NCI-H2227 treated with DMSO at 0.1 percent for 48 hours (cell line): ENCODE measurements around the gene TJP3.
"Not testable (repeated sequence)": the region's sequence is repeated elsewhere in the genome, so short reads cannot be mapped to it uniquely, and the experiment has no call there.

Experiments used
- DNase-seq: peaks from one replicate; lab custom pipeline; 2025; lab: John Stamatoyannopoulos, UW

TJP3 gene

DNA sequence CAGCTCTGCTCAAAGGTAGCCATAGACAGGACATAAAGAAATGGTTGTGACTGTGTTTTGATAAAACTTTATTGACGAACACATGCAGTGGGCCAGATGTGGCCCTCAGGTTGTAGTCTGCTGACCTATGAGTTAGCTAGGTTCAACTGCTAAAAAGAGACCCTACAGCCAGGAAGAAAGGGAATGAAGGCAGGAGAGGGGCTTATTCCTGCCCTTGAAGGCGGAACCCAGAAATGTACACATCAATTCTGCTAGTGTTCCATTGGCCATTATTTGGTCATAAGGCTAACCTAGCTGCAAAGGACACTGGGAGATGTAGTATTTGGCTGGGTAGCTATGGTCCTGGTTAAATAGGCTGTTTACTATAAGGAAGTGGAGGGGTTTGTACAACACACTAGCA lies 35.3 kb downstream of the TJP3 start:
- DNase-seq, result no peak

DNA sequence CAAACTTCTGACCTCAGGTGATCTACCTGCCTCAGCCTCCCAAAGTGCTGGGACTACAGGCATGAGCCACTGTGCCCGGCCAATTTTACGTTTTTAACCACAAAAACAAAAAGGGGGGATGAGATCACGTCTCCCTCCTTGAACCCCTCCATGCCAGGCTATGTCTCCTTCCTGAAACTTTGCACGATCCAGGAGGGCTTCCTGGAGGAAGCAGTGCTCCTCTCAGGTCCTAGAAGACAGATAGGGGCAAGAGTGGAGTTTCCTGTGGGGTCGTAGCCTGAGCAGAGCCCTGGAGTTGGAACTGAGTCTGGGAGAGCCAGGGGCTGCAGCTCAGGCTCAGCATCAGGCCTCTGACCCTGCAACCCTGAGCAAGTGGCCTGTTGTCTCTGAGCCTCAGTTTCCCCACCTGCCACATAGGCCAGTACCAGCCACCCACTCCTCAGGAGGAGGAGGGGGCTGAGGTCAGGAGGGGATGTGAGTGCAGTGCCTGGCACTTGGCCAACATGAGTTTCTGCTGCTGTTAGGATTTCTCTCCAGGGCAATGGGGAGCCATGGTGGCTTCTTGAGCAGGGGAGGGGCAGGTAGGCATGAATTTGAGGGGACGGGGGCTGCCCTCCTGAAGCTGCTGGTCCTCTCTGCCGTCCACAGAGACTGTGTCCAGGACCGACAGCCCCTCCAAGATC lies 37.3 kb downstream of the TJP3 start:
- DNase-seq, result no peak

DNA sequence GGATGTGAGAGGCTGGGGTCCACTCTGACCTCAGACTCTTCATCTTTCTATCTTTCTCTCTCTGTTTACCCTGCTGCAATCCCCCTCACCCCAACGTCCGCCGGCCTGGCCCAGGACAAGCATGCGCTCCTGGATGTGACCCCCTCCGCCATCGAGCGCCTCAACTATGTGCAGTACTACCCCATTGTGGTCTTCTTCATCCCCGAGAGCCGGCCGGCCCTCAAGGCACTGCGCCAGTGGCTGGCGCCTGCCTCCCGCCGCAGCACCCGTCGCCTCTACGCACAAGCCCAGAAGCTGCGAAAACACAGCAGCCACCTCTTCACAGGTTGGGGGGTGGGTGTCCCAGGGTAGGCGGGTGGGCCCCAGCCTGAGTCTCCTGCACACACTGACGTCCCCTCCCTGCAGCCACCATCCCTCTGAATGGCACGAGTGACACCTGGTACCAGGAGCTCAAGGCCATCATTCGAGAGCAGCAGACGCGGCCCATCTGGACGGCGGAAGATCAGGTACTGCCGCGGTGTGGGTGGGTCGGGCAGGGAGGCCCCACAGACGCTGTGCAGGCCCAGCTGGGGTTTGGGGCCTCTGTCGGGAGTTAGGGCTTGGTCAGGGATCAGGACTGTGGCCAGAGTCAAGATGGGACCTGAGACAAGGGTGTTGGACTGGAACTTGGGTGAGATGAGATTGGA lies 38.3 kb downstream of the TJP3 start:
- no peak for DNase-seq

DNA sequence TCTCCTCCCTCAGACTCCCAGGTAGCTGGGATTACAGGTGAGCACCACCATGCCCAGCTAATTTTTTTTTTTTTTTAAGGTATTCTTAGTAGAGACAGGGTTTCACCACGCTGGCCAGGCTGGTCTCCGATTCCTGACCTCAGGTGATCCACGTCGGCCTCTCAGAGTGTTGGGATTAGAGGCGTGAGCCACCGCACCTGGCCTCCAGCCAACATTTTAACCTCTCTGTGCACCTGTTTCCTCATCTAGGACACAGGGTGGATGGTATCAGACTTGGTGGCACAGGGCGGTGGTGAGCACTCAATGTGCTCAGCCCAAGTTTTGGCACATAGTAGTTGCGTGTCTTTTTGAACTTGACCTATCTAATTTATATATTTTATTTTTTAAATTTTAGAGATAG lies 40.8 kb downstream of the TJP3 start:
- DNase-seq, result no peak

GRCh38 chr19:3750211-3750610 lies 42.0 kb downstream of the TJP3 start:
- no peak for DNase-seq

DNA sequence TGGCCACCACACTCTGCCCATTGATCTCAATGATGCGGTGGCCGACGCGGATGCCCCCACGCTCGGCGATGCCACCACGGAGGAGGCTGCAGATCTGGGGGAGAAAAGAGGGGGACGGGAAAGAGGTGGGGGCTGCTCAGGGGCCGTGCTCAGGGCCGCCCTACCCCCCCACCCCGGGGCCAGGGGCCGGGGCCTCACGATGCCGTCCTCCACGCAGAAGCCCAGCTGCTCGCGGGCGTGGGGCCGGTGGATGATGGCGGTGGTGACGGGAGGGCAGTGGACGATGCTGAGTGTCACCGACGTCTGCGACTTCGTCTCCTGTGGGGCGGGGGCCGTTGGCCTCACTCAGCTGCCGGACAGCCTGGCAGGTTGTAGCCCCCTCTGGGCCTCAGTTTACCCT lies 43.1 kb downstream of the TJP3 start:
- DNase-seq, result no peak

- DNase-seq, result no peak
Measured at GRCh38 chr19:3752492-3752891, 44.3 kb downstream of the TJP3 start.

- DNase-seq, result no peak
Measured at GRCh38 chr19:3753631-3754410, 45.6 kb downstream of the TJP3 start.

- not testable (repeated sequence) for DNase-seq
Measured at GRCh38 chr19:3757705-3758104, 49.5 kb downstream of the TJP3 start.

GRCh38 chr19:3758297-3758696 lies 50.1 kb downstream of the TJP3 start:
- DNase-seq, result not testable (repeated sequence)

DNA sequence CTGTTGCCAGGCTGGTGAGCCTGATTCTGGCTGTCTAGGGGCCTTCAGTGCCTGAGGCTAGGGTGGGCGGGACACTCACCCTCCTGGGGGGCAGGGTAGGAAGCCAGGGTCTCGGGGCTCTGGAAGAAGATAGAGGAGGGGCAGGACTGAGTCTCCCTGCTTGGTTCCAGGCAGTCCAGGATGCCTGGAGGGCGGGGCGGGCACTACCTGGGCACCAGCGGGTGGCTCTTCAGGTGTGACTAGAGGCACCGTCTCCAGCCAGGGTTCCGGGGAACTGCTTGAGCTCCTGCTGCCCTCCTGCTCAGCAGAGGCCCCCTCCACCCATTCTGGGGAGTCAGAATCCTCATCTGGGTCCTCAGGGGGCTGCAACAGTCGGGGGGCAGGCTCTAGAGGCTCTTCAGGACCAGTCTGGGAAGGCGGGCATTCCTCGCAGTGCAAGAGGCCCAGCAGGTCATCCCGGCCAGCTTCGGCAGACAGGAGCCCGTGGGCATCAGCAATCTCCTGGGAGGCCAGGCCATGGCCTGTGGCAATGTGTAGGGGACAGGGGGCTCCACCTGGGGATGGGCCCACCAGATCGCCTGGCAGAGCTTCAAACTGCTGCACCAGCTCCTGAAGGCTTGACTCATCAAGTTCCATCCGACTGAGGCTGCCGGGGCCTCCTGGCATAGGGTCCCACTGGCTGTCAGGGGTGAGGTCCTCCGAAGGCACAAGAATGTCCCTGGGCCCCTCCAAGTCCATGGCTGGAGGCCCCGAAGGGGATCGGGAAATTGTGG lies 51.5 kb downstream of the TJP3 start:
- DNase-seq, result no peak

DNA sequence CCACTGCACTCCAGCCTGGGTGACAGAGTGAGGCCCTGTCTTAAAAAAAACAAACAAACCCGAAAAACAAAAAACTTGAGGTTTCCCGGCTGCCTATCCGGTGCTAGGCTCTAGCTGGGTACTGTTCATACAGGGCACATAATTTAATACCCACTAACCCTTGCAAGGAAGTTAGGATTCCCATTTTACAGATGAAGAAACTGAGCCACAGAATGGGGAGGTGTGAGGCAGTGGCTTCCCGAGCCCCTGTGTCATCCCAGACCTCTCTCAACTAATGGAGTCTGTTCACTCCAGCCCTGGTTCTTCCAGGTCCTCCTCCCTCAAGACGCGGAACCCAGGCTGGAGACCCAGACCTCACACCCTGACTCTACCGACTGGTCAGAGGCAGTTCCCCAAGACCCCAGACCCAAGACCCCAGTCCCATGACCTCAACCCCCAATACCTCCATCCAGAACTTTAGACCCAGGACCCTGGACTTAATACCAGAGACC lies 52.7 kb downstream of the TJP3 start:
- DNase-seq, result no peak

GRCh38 chr19:3761382-3762129 lies 53.4 kb downstream of the TJP3 start, which contains the start of gene APBA3:
TSS of gene APBA3 (minus strand) at chr19:3761692. CDS start at chr19:3760264, 1,428 bp downstream.
- peak; percentile 60 for DNase-seq

DNA sequence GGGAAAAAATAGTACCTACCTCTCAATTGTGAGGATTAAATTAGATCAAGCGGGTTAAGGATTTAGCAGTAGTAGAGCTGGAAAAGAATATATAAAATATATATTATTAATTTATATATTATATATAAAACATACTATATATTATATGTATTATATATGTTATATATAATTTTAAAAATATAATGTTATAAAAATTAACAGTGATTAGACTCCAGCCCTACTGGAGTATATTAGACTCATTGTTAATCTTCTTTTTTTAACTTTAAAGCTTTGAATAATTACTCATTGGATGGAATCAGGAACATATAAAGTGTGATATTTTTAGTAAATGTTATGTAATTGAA lies 53.9 kb downstream of the TJP3 start:
- no peak for DNase-seq

GRCh38 chr19:3762501-3763459 lies 54.6 kb downstream of the TJP3 start, which contains the start of gene MRPL54:
TSS of gene MRPL54 (plus strand) at chr19:3762682. CDS start at chr19:3762701, 19 bp downstream.
- DNase-seq, result peak; percentile 97

- DNase-seq, result no peak
Measured at GRCh38 chr19:3765121-3765520, 56.9 kb downstream of the TJP3 start.

DNA sequence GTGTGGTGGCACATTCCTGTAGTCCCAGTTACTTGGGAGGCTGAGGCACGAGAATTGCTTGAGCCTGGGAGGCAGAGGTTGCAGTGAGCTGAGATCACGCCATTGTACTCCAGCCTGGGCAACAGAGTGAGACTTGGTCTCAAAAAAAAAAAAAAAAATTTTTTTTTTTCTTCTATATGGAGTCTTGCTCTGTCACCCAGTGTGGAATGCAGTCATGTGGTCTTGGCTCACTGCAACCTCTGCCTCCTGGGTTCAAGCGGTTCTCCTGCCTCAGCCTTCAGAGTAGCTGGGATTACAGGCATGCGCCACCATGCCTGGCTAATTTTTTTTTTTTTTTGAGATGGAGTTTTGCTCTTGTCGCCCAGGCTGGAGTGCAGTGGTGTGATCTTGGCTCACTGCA lies 57.6 kb downstream of the TJP3 start:
- not testable (repeated sequence) for DNase-seq

- DNase-seq, result no peak
Measured at GRCh38 chr19:3766520-3766919, 58.3 kb downstream of the TJP3 start.

GRCh38 chr19:3767050-3767449 lies 58.9 kb downstream of the TJP3 start:
- no peak for DNase-seq
